Panc1 (cell line): ENCODE results near the gene TSC2. TPM values are rescaled to one million over a fixed set of nuclear protein-coding genes. Genes with fewer than 3 reads are reported as not detected.

Experiments
- ATAC-seq: fragments of 200-7000 bp; cut with Tn5 transposase; 2 replicates; pipeline ENCODE4 v1.9.1; 2020; ENCODE audit warnings: mild to moderate bottlenecking, moderate library complexity
- BruUV-seq: library from RNA; stranded (reverse); fragments of 400-500 nt; replicated peaks from 2 replicates; lab custom pipeline; 2021; lab: Mats Ljungman, UMichigan
- CTCF ChIA-PET: fragments of 300-600 bp; sonication (Branson Sonifier 250); formaldehyde crosslinking; loops from one replicate; lab custom pipeline; 2022; ENCODE audit warnings: antibody characterized with exemption; lab: Charles Lee
- POLR2A ChIA-PET: fragments of 300-600 bp; sonication (Branson Sonifier 250); formaldehyde crosslinking; loops from one replicate; lab custom pipeline; 2022; ENCODE audit warnings: antibody characterized with exemption; lab: Charles Lee
- DNase-seq: peaks from one replicate; pipeline ENCODE4 v3.0.0-alpha.2; 2010; ENCODE audit warnings: low read depth, low spot score
- H3K27ac ChIP-seq: 2 replicates; pipeline ENCODE4 v1.5.1; 2011; ENCODE audit warnings: mild to moderate bottlenecking, low read length, inconsistent platforms
- H3K27me3 ChIP-seq: fragments of 200-500 bp; sonication (Bioruptor generic); 2 replicates; pipeline ENCODE4 v1.6.0; 2014; ENCODE audit warnings: low read length, inconsistent platforms; ENCODE audit not compliant: control insufficient read depth, insufficient read depth
- H3K36me3 ChIP-seq: fragments of 200-500 bp; sonication (Bioruptor generic); 2 replicates; pipeline ENCODE4 v1.5.1; 2014; ENCODE audit warnings: inconsistent platforms, mild to moderate bottlenecking, low read length, moderate library complexity; ENCODE audit not compliant: control insufficient read depth, insufficient read depth
- H3K4me1 ChIP-seq: 2 replicates; pipeline ENCODE4 v1.5.1; 2011; ENCODE audit warnings: inconsistent platforms, mild to moderate bottlenecking, low read length, moderate library complexity; ENCODE audit not compliant: control insufficient read depth, insufficient read depth
- H3K4me3 ChIP-seq, 2 experiments: 2 replicates each; pipeline ENCODE4 v1.5.1; 2011 to 2012; ENCODE audit warnings: low read depth in 2 of 2, low read length in 2 of 2, mild to moderate bottlenecking in 2 of 2, inconsistent platforms in 1 of 2, moderate library complexity in 1 of 2
- H3K9me3 ChIP-seq: fragments of 200-500 bp; sonication (Bioruptor generic); 2 replicates; pipeline ENCODE4 v1.5.1; 2014; ENCODE audit warnings: low read depth, mild to moderate bottlenecking, inconsistent platforms, low read length, moderate library complexity; ENCODE audit not compliant: control insufficient read depth, insufficient read depth
- CTCF ChIP-seq: fragments of 450-650 bp; IDR thresholded peaks from 2 replicates; pipeline ENCODE4 v1.5.1; 2017; ENCODE audit warnings: mild to moderate bottlenecking
- POLR2AphosphoS5 ChIP-seq: IDR thresholded peaks from 2 replicates; pipeline ENCODE4 v1.6.1; 2012; ENCODE audit warnings: mild to moderate bottlenecking, low read depth, low read length, moderate library complexity
- REST ChIP-seq, 2 experiments: IDR thresholded peaks; 2 replicates each; pipeline ENCODE4 v1.6.1; 2011 to 2012; ENCODE audit warnings: low read depth in 2 of 2, control low read depth in 1 of 2, low read length in 1 of 2, mild to moderate bottlenecking in 1 of 2, moderate library complexity in 1 of 2; ENCODE audit not compliant: insufficient read depth in 1 of 2
- SIN3A ChIP-seq: IDR thresholded peaks from 2 replicates; pipeline ENCODE4 v1.6.1; 2012; ENCODE audit warnings: low read depth, mild to moderate bottlenecking, low read length, moderate library complexity, borderline replicate concordance; ENCODE audit not compliant: insufficient read depth
- TCF7L2 ChIP-seq: IDR thresholded peaks from 2 replicates; pipeline ENCODE4 v1.6.1; 2011; ENCODE audit warnings: mild to moderate bottlenecking, low read depth, low read length, inconsistent platforms
- in situ Hi-C: cut with HindIII; loops from 2 replicates; pipeline ENCODE4 v1.10.0; 2016; ENCODE audit warnings: low sequenced_read_pairs, low pct_unique_long_range_greater_than_20kb
- intact Hi-C: fragments of 100-400 bp; cut with micrococcal nuclease; formaldehyde crosslinking; loops from one replicate; pipeline ENCODE4 v1.10.0; 2022; ENCODE audit not compliant: unreplicated experiment
- total RNA-seq: library from RNA; stranded (reverse); gene quantifications from one replicate; pipeline ENCODE4 v1.2.1, GENCODE V29; 2021; ENCODE audit not compliant: unreplicated experiment

Gene TSC2
- total RNA-seq, 1 experiment from 2014 or later, result 115 TPM

- Histone ChIP-seq H3K27ac (no peak overlapping the region), H3K4me3 (no peak overlapping the region), H3K27me3 (no peaks in the 10 kb centered on the region), H3K9me3 (no peaks in the 10 kb centered on the region), H3K4me1 (no peaks in the 10 kb centered on the region), H3K36me3 (no peaks in the 10 kb centered on the region)
- in situ Hi-C loops, result no loop called here
- BruUV-seq, result no TSS peak
- ChIA-PET CTCF (no interaction called here), POLR2A (no interaction called here)
- intact Hi-C loops, result no loop called here
- TF ChIP-seq TCF7L2, result no peak
- TF ChIP-seq POLR2AphosphoS5, result no peak
- TF ChIP-seq SIN3A, result no peak
- TF ChIP-seq CTCF, result no peak
- TF ChIP-seq REST (IDR thresholded peaks at IDR 0.05; ENCODE audit: insufficient read depth in 1 of 2, low read depth in 2 of 2, low read length in 1 of 2), result no peak
- no peak for ATAC-seq
- no peak for DNase-seq
Observed at GRCh38 chr16:2078096-2078495, 30.3 kb downstream of the TSC2 start.

- in situ Hi-C loops, result no loop called here
- Histone ChIP-seq H3K4me3 (no peak overlapping the region), H3K36me3 (no peaks in the 10 kb centered on the region), H3K9me3 (no peaks in the 10 kb centered on the region), H3K27me3 (no peaks in the 10 kb centered on the region), H3K27ac (no peak overlapping the region), H3K4me1 (no peaks in the 10 kb centered on the region)
- POLR2A ChIA-PET, result no interaction called here
- CTCF ChIA-PET, result no interaction called here
- no TSS peak for BruUV-seq
- intact Hi-C loops, result no loop called here
- ATAC-seq, result no peak
- no peak for DNase-seq
- no peak for TF ChIP-seq TCF7L2
- no peak for TF ChIP-seq SIN3A
- no peak for TF ChIP-seq CTCF
- no peak for TF ChIP-seq POLR2AphosphoS5
- TF ChIP-seq REST (IDR thresholded peaks at IDR 0.05; ENCODE audit: insufficient read depth in 1 of 2, low read depth in 2 of 2, low read length in 1 of 2), result no peak
Observed at GRCh38 chr16:2078691-2079090, 30.9 kb downstream of the TSC2 start.
